Left cardiac atrium (tissue), 4 donors: ENCODE data around the gene SHF. TPM values are rescaled to one million over a fixed set of nuclear protein-coding genes. Genes with fewer than 3 reads are reported as not detected.

ENCODE experiments used
- ATAC-seq, 2 donors: fragments of 200-7000 bp; cut with Tn5 transposase; one replicate each; pipeline ENCODE4 v1.9.1; 2020; ENCODE audit warnings: mild to moderate bottlenecking in 2 of 2, moderate library complexity in 2 of 2
- DNase-seq: peaks from one replicate; pipeline ENCODE4 v3.0.0-alpha.2; 2020
- intact Hi-C, 2 donors: fragments of 100-400 bp; cut with DNase I; formaldehyde crosslinking; loops; one replicate each; pipeline versions ENCODE4 v1.14.1 to v1.15.1; 2022 to 2023
- total RNA-seq, 2 donors: library from RNA; stranded (reverse); fragmentation: NEBNext Ultra II Directional; extraction: Animal tissue kit (Norgen Biotek cat#: 25700); gene quantifications; one replicate each; pipeline ENCODE4 v1.2.1, GENCODE V29; 2021
- donor health status: DM: no; HTN: yes; CAD: no.
- donor health status: DM: no; HTN: yes; CAD: no; lungs with severe emphysema.
- donor health status: DM: yes; HTN: yes; CAD: no.
- donor health status: Dilated cardiomyopathy.

SHF gene
- total RNA-seq, 2 donors from 2014 or later, result 6.9 to 8.6 TPM

DNA sequence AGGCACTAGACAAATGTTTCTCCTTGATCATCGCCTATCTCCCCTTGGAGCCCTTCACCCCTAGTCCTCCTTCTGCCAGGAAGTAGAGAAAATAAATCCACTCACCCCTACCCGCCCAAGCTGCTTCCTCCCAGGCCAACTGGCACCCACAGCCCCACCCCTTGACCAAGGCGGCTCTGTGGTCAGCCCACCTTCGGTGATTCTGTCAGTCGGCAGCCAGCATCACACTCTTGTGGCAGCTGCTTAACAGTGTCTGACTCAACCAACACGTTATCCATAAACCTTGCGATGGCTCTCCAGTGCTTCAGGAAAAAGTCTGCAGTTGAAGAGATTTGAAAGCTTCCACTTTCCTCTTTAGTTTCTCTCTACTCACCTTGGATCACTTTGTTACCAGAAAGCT lies 7.6 kb downstream of the SHF start:
- intact Hi-C loops, result no loop called here
- no peak for DNase-seq
- ATAC-seq, result no peak

DNA sequence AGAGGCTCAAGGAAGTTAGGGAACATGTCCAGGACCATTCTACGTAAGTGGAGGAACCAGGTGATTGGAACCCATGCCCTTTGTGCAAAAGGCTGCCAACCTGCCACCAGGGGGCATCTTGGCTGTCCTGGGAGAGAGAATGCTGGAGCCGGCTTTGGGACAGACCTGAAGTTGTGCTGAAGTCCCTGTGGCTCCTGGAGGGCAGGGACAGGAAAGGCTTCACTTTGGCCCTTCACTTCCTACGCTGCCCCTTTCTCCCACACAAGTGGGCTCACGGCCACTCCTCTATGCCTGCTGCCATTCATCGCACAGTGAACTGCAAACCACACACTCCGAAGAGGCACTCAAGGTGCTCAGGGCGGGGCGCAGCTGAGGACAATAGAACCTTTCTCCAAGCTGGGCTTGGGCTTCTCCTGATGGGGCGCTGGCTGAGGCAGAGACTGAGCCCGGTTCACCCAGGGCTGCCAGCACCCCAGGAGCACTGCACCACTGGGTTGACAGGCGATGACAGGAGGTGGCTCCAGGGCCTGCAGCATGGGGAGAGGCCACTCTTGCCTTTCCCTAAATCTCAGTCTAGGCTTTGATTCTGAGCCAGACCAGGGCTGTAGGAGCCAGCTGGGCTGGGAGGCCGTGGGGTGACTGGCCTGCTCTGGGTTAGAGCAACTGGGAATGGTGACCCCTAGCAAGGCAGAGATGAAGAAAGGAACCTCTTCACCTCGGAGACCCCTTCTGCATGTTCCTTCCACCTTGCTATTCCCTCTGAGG lies 8.4 kb downstream of the SHF start:
- no peak for DNase-seq
- intact Hi-C loops, result no loop called here

GRCh38 chr15:45177285-45177684 lies 10.5 kb downstream of the SHF start:
- intact Hi-C loops, result no loop called here
- ATAC-seq, result no peak
- DNase-seq, result no peak

More for the DNA sequence above, 8.4 kb downstream of the SHF start:
- peak; percentile 19 to 38 for ATAC-seq

DNA sequence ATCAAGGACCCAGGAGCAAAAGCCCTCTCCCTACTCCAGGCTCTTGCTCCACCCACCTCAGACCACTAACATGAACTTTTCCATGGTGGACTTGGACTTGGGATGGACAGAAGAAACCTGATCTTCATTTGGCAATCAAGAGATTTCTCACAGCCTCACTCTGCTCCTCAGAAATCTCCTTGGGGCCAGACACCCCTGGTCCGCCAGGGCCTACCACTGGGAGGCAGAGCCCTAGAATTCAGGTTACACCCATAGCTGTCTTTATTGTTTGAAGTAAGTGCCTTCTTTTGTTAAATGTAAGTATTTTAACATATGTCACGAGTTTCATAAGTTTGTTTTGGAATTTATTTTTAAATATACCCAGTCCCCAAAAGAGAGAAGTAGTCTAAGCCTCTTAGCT lies 13.2 kb downstream of the SHF start:
- no peak for DNase-seq
- intact Hi-C loops, result no loop called here
- no peak for ATAC-seq

DNA sequence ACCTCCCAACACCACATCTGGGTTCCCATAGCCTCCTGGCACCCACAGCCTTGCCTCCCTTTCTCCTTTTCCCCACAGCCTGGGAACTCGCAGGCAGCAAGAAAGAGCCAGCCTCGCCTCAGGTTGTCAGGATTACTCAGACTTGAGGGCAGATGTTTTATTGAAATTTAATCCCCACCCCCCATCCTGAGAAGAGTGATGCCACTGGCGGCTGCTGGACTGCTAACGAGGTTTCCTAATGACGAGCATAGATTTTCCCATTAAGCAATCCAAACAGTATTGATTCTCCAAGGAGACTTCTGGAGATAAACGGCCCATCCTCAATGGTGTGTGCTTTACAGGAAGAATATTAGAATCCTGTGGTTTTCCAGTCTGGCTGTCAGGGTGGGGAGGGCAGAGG lies 13.7 kb downstream of the SHF start:
- intact Hi-C loops, result no loop called here
- DNase-seq, result no peak
- no peak for ATAC-seq

DNA sequence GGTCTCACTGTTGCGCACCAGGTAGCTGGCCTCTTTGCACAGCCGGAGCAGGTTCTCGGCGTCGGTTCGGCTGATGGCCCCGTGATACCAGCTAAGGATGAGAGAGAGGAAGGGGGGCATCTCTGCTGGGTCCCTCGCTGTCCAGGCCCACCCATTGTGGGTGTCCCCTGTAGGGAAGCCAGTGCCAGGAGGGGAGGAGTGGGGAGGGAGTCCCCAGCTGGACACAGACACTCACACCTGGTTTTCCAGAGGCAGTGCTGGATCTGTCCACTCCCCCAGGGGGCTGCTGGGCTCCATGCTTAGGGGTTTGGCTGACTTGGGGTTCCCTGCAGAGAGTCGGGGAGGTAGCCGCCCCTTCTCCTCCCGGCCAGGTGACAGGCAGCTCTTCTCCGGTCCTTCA lies 15.9 kb downstream of the SHF start:
- ATAC-seq (no peak), DNase-seq (no peak)
- intact Hi-C loops, result no loop called here

- intact Hi-C loops, result no loop called here
- ATAC-seq, result no peak
- no peak for DNase-seq
Measured at GRCh38 chr15:45169608-45170480, 17.9 kb downstream of the SHF start.

DNA sequence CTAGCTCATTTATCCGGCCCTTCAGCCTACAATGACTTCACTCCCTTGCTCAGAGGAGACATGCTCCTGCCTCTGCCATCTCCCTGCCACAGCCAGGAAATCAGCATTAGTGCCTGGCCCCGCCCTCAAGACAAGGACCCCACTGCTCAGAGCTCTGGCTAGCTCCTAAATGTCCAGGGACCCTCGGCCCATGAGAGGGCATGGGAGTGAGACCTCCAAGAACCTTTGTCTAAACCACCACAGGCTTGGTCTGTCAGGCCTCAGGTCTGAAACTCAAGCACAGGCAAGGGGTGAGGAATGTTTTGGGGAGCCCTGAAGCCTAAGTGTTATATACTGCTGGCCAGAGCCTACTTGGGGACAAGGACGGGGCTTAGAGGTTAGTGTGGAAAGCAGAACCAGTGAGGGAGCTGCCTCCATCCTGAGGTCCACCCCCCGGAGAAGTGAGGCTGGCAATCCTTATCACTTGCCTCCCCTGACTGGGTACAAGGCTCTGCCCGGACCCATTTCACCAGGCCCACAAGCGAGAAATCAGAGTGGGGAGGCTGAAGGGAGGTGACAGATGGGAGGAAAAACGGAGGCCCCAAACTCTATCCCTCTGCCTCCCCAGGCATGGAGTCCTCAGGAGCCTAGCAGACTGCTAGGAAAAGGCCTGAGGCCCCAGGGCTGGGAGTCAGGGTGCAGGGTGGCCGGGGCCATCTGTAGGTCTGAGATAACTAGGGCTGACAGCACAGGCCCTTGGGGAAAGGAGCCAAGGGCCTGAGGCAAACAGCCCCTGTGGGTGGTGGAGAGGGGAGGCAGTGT lies 18.8 kb downstream of the SHF start:
- intact Hi-C loops, result no loop called here
- ATAC-seq, result no peak
- DNase-seq, result no peak

- intact Hi-C loops, result no loop called here
- ATAC-seq (no peak), DNase-seq (no peak)
Measured at GRCh38 chr15:45168286-45168685, 19.5 kb downstream of the SHF start.

DNA sequence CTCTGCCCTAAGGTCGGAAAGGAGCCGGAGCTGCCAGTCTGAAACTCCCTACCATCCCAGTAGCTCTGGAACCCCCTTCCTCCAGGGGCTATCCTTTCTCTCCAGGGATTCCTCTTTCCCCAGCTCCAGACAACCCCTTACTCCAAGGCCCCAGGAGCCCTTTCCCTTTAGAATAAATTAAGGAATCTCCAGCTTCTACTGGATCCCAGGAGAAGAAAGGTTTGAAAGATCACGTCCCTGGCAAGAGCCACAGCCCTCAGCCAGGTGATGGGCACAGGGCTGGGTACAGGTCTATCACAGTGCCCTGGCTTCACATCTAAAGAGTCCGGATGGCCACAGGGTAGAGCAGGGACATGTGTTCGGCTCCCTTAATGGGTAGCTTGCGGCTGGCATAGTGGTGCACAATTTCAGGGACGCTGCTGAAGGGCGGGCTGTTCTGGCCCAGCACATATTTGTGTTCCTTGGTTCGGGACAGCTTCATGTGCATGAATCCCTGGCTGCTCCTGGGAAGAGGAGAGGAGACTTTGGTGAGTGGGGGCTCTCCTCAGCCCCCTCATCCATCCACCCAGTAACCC lies 20.0 kb downstream of the SHF start:
- DNase-seq (no peak), ATAC-seq (no peak)
- intact Hi-C loops, result no loop called here

DNA sequence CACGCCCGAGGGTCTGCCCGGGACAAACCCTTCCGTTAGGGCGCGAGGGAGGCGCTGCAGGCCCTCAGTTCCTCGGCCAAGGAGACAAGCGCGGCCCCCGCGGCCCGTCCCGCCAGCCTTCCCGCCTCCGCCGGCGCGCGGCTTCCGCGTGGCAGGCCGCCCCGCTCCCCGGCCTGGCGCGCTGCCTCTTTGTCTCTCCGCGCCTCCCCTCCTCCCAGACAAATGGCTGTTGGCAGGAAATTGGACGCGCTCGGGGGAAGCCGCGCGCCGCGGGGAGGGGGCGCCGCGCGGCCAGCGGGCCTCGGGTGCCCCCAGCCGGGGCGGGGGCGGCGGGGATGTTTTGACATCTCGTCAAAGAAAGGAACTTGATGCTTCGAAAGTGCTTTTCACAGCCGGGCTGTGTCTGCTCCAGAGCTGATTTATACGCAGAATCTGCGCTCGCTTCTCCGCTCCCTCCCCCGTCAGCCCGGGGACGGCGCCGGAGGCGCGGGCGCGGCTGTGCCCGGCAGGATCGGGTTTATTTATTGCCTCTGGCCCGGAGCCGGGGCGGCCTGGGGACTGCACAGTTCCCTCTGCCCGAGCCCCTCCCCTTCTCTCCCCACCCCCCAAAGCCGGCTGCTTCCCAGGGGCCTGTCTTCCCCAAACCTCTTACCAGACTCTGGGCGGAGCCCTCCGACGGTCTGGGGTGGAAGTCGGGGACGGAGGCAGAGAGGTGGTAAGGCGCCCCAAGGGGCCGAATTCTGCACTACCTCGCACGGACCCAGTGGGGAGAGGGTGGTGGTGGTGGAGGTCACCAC lies 20.7 kb downstream of the SHF start:
- peak; percentile 85 to 87 for ATAC-seq
- DNase-seq, result peak; percentile 91
- intact Hi-C loops, result no loop called here

- ATAC-seq, result no peak
- DNase-seq, result no peak
- intact Hi-C loops, result no loop called here
Measured at GRCh38 chr15:45165536-45165935, 22.2 kb downstream of the SHF start.

DNA sequence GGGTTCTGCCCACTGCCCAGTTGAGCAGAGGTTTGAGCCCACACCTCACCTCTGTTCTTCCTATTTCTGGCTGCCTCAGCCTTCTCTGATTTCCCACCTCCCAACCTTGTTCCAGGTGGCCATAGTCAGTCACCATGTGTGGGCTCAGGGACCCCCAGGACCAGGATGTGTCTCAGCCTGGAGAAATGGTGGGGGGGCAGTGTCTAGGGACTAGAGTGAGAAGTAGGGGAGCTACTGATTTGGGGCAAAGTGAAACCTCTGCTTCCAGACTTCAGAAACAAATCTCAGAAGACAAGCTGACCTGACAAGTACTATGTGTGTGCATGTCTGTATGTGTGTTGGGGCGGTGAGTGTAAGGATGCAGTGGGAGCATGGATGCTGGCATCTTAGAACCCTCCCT lies 22.9 kb downstream of the SHF start:
- no peak for DNase-seq
- no peak for ATAC-seq
- intact Hi-C loops, result loop anchor here in 1 of 2 donors (5.0 kb wide), 3 partner anchors 32 to 292 kb away; no protein-coding TSS in a partner anchor

DNA sequence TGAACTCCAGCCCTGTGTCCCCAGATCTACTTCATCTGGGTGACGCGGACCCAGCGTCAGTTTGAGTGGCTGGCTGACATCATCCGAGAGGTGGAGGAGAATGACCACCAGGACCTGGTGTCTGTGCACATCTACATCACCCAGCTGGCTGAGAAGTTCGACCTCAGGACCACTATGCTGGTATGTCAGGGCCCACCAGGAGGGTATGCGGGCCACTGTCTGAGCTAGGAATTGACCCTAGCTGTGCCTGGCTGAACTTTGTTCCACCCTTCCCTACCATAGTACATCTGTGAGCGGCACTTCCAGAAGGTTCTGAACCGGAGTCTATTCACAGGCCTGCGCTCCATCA lies 24.3 kb downstream of the SHF start:
- intact Hi-C loops, result loop anchor here in 1 of 2 donors (2.0 to 5.0 kb wide), 4 partner anchors 34 to 294 kb away; no protein-coding TSS in a partner anchor
- DNase-seq, result no peak
- ATAC-seq, result no peak

DNA sequence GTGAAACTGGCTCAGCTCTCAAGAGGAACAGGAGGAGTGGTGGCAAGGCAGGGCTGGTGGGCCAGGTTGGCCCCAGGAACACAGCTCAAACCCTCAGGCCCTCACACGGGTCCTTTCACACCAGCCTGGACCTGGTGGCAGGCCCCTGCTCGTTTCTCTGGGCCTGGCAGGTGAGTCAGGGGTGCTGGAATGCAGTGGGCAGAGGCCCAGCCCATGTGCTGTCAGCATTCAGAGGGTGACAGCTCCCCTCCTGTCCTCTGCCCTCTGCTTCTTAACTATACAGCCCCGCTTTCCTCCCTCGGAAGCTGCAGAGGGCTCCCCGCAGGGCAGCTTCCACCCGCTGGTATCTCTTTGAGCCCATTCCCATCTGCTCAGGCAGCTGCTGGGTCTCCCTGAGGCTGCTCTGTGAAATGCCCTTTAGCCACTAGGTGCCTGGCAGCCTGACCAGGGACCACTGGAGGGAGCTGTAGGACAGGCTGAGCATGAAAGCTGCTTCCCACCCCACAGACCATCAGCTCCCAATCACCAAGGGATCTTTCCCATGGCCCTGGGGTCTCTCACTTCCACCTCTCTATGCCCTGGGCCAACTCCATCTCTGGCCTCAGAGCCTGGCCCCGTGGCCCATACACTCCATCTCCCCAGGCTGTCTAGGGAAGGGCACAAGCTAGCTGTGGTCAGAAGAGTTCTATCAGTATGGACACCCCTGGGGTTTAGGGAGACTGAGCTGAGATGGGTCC lies 24.8 kb downstream of the SHF start:
- DNase-seq (peak; percentile 84), ATAC-seq (peak; percentile 35 to 56)
- intact Hi-C loops, result loop anchor here in 1 of 2 donors (2.0 to 5.0 kb wide), 4 partner anchors 34 to 294 kb away; no protein-coding TSS in a partner anchor

GRCh38 chr15:45161666-45162065 lies 26.1 kb downstream of the SHF start:
- intact Hi-C loops, result loop anchor here in 1 of 2 donors (2.0 to 5.0 kb wide), 4 partner anchors 36 to 296 kb away; no protein-coding TSS in a partner anchor
- DNase-seq, result no peak

DNA sequence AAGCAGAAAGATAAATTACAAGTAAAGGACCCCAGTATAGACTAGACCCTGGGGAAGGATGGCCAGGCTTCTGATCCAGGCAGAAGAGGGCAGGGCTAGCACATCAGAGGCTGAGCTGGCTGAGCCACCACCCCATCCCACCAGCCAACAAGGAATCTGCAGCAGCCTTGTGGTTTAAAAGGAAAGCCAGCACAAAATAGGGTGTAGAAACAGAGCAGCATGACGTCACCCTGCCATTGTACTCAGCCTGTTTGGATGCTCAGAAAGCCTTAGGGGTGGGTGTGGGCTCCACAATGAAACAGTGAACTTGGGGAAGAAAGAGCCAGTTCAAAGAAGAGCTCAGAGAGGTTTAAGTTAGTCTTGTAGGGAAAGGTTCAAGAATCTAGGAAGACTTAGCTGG lies 29.8 kb downstream of the SHF start:
- ATAC-seq (peak in 1 of 2 donors; percentile 21), DNase-seq (peak; percentile 52)
- intact Hi-C loops, result no loop called here

More at GRCh38 chr15:45161666-45162065, 26.1 kb downstream of the SHF start:
- ATAC-seq, result no peak
